HG03469 (cell line): Measurements from ENCODE around the gene INF2.

ENCODE experiments used
- ATAC-seq: cut with Tn5 transposase; IDR thresholded peaks from one replicate; pipeline ENCODE4 v1.9.1; 2021; ENCODE audit warnings: mild to moderate bottlenecking, moderate library complexity, moderate number of reproducible peaks; ENCODE audit not compliant: unreplicated experiment

INF2 gene

DNA sequence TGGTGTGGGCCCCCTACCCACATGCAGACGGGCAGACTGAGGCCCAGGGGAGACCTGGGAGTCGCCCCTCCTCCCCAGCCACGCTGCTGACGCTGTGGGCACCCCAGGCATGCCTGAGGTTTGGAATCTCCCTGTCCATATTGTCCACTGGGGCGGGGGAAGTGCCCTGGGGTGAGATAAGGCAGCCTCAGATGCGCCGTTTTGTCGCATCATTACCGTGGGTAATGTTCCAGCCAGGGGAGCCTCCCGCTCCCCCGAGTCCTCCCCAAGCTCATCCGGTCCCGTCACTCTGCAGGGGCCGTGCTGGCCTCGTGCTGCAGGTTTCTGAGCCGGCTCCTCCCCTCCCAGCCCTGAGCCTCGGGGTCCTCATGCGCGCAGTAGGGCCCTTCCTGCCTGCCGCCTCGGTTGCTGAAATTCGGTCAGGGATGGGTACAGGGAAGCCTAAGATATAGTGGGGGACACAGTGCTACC is 11.4 kb downstream of the INF2 start:
- no peak for ATAC-seq

DNA sequence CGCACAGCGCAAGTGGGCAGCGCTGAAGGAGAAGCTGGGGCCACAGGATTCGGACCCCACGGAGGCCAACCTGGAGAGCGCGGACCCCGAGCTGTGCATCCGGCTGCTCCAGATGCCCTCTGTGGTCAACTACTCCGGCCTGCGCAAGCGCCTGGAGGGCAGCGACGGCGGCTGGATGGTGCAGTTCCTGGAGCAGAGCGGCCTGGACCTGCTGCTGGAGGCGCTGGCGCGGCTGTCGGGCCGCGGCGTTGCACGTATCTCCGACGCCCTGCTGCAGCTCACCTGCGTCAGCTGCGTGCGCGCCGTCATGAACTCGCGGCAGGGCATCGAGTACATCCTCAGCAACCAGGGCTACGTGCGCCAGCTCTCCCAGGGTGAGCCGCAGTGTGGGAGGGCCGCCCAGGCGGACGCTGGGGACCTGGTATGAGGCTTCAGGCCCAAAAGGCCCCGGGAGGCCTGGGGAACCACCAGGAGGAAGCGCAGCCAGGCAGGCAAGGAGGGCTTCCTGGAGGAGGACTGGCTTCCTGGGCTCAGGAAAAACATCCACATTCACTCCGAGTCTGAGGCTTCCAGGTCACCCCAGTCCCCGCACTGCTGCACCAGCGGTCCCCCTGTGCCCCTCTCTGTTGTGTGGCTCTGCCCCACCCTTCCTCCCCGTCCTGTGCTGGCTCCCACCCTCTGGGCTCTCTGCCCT is 12.1 kb downstream of the INF2 start:
- ATAC-seq: no peak

DNA sequence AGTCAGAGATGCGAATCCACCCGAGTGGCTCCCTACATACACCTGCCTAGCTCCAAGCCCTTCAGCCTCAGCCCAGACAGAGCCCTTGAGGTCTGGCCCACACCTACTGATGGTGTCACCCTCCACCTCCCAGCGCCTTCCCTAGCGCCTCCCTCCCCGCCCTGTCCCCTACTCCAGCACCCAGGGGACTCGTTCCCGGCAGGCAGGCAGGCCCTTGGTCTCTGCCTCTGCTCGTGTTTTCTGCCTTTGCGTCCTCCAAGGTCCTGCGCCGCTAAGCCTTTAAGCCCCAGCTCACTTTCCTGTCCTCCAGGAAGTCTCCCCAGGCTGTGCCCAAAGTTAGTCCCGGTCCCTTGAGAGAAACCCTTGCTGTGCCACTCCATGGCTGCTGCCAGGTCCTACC is 12.7 kb downstream of the INF2 start:
- no peak for ATAC-seq

DNA sequence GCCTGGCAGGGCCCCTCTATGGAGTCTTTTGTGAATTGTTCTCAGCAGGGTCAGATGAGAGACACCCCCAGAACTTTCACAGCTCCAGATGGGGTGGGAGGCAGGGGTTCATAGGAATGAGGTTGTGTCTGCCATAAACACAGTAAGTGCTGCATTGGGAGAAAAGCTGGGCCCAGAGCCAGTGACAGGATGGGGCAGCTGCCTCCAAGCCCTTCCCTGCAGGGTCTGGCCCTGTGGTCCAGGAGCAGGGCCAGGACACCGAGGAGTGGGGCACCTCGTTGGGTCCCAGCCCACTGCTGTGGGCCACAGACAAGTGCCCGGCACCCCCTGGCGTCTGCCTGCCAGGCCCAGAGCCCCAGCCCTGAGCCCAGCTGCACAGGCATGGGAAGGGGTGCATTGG is 13.3 kb downstream of the INF2 start:
- no peak for ATAC-seq

DNA sequence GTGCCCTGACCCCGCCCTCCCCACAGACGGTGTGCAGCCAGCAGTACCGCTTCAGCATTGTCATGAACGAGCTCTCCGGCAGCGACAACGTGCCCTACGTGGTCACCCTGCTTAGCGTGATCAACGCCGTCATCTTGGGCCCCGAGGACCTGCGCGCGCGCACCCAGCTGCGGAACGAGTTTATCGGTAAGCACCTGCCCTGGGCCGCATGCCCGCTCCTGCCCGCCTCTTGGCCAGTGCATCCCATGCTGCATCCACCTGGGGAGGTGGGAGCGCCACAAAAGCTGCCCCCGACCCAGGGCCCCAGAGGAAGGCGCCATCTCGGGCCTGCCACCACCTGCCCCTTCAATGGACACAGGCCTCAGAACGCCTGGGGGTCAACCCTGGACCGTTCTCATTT is 13.9 kb downstream of the INF2 start:
- ATAC-seq: no peak

DNA sequence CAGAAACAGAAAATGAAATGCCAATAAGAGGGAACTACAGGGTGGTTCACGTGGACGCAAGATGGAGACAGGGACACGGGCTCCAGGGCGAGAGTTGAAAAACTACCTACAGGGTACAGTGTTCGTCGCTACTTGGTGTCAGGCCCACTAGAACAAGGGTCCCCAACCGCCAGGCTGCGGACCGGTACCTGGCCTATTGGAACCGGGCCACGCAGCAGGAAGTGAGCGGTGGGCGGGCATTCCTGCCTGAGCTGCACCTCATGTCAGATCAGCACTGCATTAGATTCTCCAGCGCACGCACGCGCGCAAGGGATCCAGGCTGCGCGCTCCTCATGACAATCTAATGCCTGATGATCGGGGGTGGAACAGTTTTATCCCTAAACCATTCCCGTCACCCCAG is 14.8 kb downstream of the INF2 start:
- no peak for ATAC-seq

DNA sequence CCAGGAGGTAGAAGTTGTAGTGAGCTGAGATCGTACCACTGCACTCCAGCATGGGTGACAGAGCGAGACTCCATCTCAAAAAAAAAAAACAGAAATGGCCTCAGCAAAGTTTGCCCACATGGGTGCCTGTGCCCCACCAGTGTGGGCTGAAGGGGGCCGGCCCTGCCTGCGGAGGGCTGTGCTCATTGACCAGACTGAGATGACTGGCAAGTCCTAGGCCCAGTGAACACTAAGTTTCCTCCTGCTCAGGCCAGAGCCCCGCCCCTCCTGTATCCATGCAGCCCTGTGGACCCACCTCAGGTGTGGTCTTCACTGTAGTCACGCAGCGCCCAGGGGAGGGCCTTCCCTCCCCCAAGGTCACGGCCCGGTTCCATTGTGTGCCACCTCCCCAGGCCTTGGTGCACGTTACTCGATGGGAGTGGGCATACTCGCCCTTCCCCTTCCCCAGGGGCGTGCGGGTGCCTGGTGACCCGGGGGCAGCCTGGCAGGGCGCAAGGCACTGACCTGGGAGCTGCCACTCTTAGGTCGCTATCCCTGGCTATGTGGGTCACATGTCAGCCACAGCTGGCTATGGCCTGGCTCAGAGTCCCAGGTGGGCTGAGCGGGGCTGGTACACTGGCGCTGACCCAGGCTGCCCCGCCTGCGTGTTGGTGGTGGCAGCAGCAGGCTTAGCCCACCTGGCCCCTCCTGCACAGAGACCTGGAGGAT is 16.1 kb downstream of the INF2 start:
- ATAC-seq: no peak

DNA sequence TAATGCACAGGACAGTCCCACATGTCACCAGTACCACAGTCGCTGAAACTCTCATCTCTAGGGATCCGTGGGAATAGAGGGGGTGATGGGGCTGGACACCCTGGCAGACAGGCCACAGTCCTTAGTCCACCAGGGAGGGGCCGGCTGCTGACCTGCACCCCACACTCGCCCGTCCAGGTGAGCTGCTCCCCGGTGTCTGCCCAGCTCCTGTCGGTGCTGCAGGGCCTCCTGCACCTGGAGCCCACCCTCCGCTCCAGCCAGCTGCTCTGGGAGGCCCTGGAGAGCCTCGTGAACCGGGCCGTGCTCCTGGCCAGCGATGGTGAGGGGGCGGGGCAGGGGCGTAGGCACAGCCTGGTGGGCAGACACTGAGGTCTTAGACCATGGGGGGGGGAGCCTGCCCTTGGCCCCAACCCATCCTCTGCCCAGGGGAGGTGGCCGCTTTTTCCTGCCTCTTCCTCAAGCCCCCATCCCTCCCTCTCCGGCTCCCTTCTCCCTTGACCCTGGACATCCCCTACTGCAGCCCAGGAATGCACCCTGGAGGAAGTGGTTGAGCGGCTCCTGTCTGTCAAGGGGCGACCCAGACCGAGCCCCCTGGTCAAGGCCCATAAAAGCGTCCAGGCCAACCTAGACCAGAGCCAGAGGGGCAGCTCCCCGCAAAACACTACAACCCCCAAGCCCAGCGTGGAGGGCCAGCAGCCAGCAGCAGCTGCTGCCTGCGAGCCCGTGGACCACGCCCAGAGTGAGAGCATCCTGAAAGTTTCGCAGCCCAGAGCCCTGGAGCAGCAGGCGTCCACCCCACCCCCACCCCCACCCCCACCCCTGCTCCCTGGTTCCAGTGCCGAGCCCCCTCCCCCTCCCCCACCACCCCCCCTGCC is 17.6 kb downstream of the INF2 start:
- ATAC-seq: no peak

DNA sequence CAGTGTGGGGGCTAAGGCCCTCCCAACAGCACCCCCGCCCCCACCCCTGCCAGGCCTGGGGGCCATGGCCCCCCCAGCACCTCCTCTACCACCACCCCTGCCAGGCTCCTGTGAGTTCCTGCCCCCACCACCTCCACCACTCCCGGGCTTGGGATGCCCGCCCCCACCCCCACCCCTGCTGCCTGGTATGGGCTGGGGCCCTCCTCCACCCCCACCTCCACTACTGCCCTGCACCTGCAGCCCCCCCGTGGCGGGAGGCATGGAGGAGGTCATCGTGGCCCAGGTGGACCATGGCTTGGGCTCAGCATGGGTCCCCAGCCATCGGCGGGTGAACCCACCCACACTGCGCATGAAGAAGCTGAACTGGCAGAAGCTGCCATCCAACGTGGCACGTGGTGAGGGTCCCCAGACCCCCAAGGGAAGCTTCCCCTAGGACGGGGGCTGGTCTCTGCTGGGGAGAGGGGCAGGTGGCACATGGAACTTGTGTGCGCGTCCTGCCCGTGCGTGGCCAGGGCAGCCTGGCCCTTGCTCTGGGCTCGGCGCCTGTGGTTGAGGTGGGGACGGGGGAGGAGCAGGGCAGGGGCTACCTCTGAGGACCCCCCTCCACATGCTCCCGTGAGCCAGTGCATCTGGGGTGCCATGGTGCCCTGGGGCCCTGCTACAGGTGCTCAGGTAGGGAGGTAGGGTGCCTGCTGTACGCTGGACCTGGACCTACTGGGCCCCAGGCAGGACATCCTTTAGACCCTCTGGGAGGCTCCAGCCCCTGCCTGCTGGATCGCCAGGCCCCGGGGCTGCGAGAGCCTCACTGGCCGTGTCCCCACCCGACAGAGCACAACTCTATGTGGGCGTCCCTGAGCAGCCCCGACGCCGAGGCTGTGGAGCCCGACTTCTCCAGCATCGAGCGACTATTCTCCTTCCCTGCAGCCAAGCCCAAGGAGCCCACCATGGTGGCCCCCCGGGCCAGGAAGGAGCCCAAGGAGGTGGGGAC is 18.5 kb downstream of the INF2 start:
- no peak for ATAC-seq

DNA sequence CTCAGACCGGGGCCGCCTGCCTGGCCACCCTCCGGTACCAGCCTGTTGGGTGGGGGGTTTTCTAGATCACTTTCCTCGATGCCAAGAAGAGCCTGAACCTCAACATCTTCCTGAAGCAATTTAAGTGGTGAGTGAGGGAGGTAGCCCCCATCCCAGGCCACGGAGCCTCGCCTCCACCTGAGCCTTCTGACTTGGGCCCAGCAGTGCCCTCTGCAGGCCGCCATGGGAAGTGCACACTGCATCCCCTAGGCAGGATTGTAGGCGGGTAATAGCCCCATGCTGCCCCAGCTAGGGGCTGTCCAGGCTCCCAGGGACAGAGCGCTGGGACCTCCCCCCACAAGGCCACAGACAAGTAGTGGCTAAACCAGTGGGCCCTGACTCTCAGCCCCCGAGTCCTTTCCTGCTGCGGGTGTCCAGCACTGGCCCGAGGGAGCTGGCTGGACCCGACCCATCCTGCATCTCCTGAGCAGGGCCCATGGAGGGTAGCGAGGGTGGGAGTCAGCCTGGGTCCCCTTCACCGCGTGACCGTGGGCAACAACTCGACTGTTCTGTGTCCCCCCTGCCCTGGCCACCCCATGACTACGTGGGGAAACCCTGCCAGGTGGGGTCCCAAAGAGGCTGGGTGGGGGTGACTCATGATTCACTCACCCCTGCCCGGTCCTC is 19.3 kb downstream of the INF2 start:
- no peak for ATAC-seq

DNA sequence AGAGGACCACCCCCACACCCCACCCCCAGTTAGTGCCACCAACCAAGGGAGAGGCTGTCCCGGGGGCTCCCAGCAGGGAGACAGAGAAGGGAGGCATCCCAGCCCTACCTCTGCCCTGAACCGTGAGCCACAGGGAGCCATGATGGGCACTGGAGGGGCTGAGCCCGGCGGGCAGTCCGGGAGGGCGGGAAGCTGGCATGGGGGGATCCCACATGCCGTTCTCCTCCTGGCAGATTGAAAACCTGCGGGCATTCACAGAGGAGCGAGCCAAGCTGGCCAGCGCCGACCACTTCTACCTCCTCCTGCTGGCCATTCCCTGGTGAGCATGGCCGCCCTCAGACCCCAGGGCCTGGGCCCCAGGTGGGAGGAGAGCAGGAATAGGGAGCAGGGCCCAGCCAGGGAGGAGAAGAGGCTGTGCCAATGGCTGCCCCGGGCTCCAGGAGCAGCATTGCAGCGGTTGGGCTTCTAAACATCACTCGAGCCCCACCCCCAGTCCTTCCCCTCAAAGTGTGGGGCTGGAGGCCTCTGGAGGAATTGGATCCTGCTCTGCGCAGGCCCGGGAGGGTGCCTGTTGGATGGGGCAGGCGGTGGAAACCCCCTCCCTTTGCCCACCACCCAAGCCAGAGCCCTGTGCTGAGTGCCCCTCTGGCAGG is 20.1 kb downstream of the INF2 start:
- ATAC-seq: no peak

DNA sequence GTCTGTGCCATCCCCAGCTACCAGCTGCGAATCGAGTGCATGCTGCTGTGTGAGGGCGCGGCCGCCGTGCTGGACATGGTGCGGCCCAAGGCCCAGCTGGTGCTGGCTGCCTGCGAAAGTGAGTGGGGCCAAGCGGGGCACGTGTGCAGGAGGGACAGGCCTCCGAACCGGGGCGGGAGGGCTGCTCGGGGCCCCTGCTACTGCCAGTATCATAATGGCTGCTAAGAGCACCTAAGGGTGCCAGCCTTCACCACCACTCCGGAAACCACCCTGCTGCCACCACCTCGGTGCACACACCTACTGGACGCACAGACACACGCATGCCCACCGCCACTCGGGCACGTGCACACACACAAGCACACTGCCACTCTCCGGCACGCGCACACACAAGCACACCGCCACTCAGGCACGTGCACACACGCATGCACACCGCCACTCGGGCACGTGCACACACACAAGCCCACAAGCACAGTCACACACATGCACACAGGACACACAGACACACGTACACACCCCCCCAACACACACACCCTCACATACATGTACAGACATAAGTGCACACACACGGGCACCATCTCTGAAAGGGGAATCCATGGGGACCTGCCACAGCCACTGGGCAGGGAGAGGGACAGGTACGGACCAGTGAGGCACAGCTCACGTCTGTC is 20.8 kb downstream of the INF2 start:
- ATAC-seq: no peak

DNA sequence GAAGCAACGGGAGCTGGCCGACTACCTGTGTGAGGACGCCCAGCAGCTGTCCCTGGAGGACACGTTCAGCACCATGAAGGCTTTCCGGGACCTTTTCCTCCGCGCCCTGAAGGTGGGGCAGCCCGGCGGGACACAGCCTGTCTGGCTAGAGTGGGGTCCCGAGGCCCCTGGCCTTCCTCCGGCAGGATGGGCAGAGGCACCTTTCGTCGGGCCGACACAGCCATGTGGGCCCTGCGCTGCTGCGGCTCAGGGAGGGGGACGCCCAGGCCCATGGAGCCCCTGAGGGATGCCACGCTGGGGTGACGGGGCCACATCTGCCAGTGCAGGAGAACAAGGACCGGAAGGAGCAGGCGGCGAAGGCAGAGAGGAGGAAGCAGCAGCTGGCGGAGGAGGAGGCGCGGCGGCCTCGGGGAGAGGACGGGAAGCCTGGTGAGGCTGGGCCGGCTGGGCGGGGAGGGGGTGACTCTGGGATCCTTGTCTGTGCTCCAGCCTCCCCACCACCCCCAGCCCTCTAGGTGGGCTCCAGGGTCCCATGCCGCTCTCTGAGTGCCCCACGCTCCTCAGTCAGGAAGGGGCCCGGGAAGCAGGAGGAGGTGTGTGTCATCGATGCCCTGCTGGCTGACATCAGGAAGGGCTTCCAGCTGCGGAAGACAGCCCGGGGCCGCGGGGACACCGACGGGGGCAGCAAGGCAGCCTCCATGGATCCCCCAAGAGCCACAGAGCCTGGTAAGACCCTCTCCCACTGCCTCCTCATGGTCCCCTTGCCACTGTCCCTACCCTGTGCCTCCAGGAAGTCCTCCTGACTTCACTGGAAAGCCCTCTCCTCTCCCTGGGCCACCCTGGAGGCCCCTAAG is 23.7 kb downstream of the INF2 start:
- ATAC-seq: no peak

DNA sequence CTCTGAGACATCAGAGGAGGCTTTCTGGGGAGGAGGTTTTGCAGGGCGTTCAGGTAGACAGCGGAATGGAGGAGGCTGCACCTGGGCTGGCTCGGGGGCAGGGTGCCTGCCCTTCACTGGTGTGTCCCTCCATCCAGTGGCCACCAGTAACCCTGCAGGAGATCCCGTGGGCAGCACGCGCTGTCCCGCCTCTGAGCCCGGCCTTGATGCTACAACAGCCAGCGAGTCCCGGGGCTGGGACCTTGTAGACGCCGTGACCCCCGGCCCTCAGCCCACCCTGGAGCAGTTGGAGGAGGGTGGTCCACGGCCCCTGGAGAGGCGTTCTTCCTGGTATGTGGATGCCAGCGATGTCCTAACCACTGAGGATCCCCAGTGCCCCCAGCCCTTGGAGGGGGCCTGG is 24.6 kb downstream of the INF2 start:
- no peak for ATAC-seq

DNA sequence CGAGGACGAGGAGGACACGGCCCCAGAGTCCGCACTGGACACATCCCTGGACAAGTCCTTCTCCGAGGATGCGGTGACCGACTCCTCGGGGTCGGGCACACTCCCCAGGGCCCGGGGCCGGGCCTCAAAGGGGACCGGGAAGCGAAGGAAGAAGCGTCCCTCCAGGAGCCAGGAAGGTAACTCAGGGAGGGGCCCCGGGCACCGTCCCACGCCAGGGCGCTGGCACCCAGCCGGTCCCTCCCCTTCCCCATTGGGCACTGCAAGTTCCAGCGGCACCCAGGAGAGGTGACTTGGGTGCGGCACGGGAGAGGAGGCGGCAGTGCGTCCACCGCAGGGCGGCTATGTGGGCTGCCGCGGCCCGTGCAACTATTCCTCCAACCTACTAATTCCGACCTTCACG is 25.3 kb downstream of the INF2 start:
- no peak for ATAC-seq

DNA sequence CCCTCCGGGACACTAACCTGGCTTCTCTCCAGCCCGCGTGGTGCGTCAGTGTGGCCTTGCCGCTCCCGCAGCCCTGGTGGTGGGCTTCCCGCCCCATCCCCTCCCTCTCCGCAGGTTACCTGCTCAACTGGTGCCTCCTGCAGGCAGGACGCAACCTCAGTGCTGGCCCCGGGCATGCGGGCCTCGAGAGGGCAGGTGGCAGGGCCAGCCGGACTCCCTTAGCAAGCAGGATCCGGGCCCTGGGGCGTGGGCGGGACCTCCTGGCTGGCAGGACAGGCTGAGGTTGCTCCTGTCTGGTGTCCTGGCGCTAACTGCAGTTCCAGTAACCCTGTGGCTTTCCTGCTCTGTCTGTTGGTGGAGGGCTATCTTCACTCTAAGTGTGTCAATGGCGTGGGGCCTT is 26.0 kb downstream of the INF2 start:
- no peak for ATAC-seq

DNA sequence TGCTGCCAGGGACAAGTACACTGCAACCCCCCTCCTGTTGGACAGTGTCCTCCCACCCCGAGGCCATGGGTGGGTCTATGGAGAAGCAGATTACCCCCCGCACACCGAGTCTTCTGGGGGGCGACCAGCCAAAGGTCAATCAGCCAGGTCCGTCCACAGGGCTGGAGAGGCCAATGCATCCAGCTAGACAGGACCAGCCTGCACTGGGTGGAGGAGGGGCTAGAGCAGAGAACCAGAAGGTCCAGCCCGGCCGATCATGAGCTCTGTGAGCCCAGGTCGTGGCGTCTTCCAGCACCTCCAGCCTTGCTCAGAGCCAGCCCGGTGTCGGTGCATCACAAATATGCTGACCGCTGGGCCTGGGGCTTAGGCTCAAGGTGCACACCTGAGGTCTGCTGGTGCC is 26.5 kb downstream of the INF2 start:
- ATAC-seq: no peak

DNA sequence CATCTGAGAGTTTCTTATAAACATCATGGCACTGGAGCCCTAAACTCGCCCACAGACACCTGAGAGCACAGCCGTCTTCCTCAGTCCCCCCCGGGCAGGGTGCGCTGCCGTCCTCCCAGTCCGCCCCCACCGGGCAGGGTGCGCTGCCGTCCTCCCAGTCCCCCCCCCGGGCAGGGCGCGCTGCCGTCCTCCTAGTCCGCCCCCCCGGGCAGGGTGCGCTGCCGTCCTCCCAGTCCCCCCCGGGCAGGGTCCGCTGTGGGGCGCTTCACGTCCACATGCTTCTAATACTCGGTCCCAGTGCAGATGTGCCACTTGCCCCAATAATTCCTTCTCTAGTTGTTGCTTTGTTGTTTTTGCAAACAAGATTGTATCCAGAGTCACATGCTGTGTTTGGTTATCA is 27.7 kb downstream of the INF2 start:
- no peak for ATAC-seq
